GM10248 (cell line): ENCODE results near the gene SFT2D2.

Source experiments
- CTCF ChIA-PET: fragments of 300-600 bp; sonication (Branson Sonifier 250); formaldehyde crosslinking; extraction: SDS; loops from one replicate; lab custom pipeline; 2021; ENCODE audit warnings: antibody characterized with exemption; lab: Yijun Ruan, JAX
- POLR2A ChIA-PET: fragments of 350-650 bp; sonication (Branson Sonifier 250); formaldehyde crosslinking; extraction: SDS; loops from one replicate; lab custom pipeline; 2020; ENCODE audit warnings: antibody characterized with exemption; lab: Yijun Ruan, JAX
- DNase-seq: peaks from one replicate; pipeline ENCODE4 v3.0.0; 2012; ENCODE audit errors: extremely low spot score
- TF ChIP-seq, protein P1 (sequence below): IDR thresholded peaks from 2 replicates; pipeline ENCODE4 v1.5.1; 2012; ENCODE audit warnings: mild to moderate bottlenecking, low read depth; ENCODE audit errors: extremely low read depth, missing control alignments, control extremely low read depth

Gene SFT2D2

GRCh38 chr1:168229893-168230292, 4.1 kb downstream of the SFT2D2 start:
- POLR2A ChIA-PET = no interaction called here
- no peak for DNase-seq
- CTCF ChIA-PET = interaction anchor here (0.9 to 1.8 kb wide), 2 partner anchors 12 to 39 kb away, joined by 4 to 5 read pairs; no protein-coding TSS in a partner anchor
- TF ChIP-seq, protein P1, sequence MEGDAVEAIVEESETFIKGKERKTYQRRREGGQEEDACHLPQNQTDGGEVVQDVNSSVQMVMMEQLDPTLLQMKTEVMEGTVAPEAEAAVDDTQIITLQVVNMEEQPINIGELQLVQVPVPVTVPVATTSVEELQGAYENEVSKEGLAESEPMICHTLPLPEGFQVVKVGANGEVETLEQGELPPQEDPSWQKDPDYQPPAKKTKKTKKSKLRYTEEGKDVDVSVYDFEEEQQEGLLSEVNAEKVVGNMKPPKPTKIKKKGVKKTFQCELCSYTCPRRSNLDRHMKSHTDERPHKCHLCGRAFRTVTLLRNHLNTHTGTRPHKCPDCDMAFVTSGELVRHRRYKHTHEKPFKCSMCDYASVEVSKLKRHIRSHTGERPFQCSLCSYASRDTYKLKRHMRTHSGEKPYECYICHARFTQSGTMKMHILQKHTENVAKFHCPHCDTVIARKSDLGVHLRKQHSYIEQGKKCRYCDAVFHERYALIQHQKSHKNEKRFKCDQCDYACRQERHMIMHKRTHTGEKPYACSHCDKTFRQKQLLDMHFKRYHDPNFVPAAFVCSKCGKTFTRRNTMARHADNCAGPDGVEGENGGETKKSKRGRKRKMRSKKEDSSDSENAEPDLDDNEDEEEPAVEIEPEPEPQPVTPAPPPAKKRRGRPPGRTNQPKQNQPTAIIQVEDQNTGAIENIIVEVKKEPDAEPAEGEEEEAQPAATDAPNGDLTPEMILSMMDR = no peak

DNA sequence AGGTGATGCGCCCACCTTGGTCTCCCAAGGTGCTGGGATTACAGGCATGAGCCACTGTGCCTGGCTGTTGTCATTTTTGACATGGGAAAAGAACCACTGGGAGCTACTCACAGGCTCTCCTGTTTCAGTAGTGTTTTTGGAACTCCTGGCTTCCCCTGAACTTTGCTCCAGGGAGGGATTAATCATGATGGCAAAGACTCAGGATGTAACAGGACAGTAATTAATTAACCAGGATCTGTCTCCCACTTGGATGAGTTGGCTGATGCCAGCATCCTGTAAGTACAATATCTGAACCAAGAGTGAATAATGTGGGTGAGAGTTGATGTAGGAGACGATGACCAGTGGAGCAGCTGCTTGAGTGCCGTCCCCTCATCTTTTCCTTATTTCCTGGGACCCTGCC, 4.9 kb downstream of the SFT2D2 start:
- TF ChIP-seq, protein P1 = no peak
- POLR2A ChIA-PET = interaction anchor here (0.6 kb wide), 1 partner anchor 304 kb away, joined by 3 read pairs; no protein-coding TSS in a partner anchor
- DNase-seq = no peak
- CTCF ChIA-PET = interaction anchor here (0.9 kb wide), 1 partner anchor 13 kb away, joined by 4 read pairs; no protein-coding TSS in a partner anchor

DNA sequence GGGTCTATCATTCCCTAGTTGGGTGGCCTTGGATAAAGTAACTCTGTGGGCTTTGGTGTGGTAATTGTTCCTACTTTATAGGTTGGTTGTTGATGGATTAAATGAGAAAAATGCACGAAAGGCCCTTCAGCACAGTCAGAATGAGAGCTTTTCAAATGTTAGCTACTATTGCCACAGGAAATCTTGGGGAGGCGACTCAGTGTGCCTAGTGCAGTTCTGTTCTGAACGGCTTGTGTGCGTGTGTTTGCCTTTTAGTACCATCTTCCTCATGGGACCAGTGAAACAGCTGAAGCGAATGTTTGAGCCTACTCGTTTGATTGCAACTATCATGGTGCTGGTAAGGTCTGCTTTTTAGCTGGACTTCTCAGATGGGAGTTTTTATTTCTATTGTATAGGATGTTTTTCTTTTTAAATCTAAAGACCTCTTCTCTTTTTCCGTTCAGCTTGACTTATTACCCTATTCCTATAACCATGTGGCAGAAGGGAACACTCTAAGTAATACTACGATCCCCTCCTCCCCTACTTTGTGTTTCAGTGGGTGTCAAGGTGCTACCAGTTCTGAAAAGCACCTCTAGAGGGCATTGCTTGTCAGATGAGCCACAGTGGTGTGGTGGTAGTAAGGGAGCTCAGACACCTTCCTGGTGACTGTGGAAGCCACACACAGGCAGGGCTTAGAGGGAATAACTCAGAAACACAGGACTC, 9.2 kb downstream of the SFT2D2 start:
- CTCF ChIA-PET = interaction anchor here (0.7 to 3.7 kb wide), 30 partner anchors 9 to 520 kb away, joined by 3 to 39 read pairs (median 4); partner anchors contain the start of gene SFT2D2

DNA sequence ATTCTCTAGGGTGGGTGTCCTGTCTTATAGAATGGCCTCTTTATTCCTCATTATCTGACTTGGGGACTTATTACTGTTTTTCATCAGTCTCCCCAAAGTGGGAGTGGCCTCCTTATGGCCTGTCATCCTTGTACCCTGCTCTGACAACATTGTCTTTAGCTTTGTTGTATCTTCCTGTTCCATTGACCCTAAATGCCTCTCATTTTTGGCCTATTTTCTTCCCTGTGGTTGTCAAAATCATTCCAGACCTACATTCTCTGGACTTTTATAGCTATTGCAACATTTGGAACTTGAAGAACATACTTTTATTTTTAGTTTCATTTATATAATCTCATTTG, 9.7 kb downstream of the SFT2D2 start:
- TF ChIP-seq, protein P1 = no peak
- ChIA-PET POLR2A (interaction anchor here (0.5 to 1.4 kb wide), 3 partner anchors 8 to 519 kb away, joined by 3 read pairs; no protein-coding TSS in a partner anchor), CTCF (interaction anchor here (0.9 to 3.7 kb wide), 25 partner anchors 8 to 520 kb away, joined by 3 to 39 read pairs (median 6); partner anchors contain the start of gene SFT2D2)
- DNase-seq = no peak

More for the DNA sequence above, 9.2 kb downstream of the SFT2D2 start:
- peak; percentile 52 for DNase-seq
- TF ChIP-seq, protein P1 = peak; percentile 59
- POLR2A ChIA-PET = interaction anchor here (0.5 to 2.0 kb wide), 5 partner anchors 9 to 519 kb away, joined by 3 to 4 read pairs (median 3); partner anchors contain the start of gene SFT2D2

DNA sequence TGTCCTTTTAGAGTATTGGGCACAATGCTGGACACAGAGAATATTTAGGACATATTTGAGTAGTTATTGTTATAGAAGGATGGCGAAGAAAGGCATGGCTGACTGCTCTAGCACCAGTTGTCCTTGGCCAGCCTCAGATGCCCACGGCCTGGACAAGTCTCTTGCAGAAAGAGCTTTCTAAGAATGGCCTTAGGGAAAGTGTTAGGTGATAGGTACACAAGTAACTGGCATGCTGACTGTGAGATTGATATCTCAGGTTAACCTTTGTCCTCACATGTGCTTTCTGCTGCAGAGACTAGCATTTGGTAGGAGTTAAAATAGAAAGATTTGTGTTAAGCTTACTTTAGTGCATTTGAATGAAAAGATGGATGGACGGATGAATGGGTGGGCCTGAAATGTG, 10.1 kb downstream of the SFT2D2 start:
- TF ChIP-seq, protein P1 = no peak
- CTCF ChIA-PET = interaction anchor here (0.9 to 3.7 kb wide), 24 partner anchors 8 to 521 kb away, joined by 3 to 39 read pairs (median 6); partner anchors contain the start of gene SFT2D2
- POLR2A ChIA-PET = interaction anchor here (0.5 to 1.4 kb wide), 3 partner anchors 9 to 520 kb away, joined by 3 read pairs; no protein-coding TSS in a partner anchor
- DNase-seq = no peak

- ChIA-PET CTCF (no interaction called here), POLR2A (interaction anchor here (1.4 kb wide), 1 partner anchor 10 kb away, joined by 3 read pairs; no protein-coding TSS in a partner anchor)
- TF ChIP-seq, protein P1 = no peak
- DNase-seq = no peak
These were observed 11.2 kb downstream of the SFT2D2 start for GRCh38 chr1:168236836-168237611.
